HL-60 (cell line): Measurements from ENCODE around the gene PAQR8.

Experiments
- DNase-seq, 2 experiments: peaks; one replicate each; pipeline ENCODE4 v3.0.0-alpha.2; 2010 to 2020; ENCODE audit warnings: low read depth in 1 of 2, low spot score in 1 of 2
- H3K27ac ChIP-seq: fragments of 250-450 bp; sonication (Bioruptor Pico); replicated peaks from 2 replicates; pipeline ENCODE4 v1.5.1; 2020; ENCODE audit warnings: mild to moderate bottlenecking, moderate library complexity
- H3K27me3 ChIP-seq: fragments of 250-450 bp; sonication (Bioruptor Pico); 2 replicates; pipeline ENCODE4 v1.5.1; 2021; ENCODE audit warnings: mild to moderate bottlenecking, moderate library complexity; ENCODE audit not compliant: insufficient read depth, poor library complexity, severe bottlenecking
- H3K4me3 ChIP-seq: replicated peaks from 2 replicates; pipeline ENCODE4 v1.5.1; 2011; ENCODE audit warnings: mild to moderate bottlenecking, control low read depth, low read length; ENCODE audit not compliant: insufficient read depth
- CTCF ChIP-seq: IDR thresholded peaks from one replicate; pipeline ENCODE4 v1.5.1; 2011; ENCODE audit warnings: low read length, control low read depth, inconsistent platforms; ENCODE audit not compliant: insufficient read depth
- GABPA ChIP-seq: IDR thresholded peaks from 2 replicates; pipeline ENCODE4 v1.6.1; 2012; ENCODE audit warnings: low read depth
- POLR2AphosphoS5 ChIP-seq: IDR thresholded peaks from 2 replicates; pipeline ENCODE4 v1.6.1; 2012; ENCODE audit warnings: low read depth
- REST ChIP-seq: IDR thresholded peaks from 2 replicates; pipeline ENCODE4 v1.6.1; 2012; ENCODE audit warnings: low read depth; ENCODE audit not compliant: insufficient replicate concordance
- SPI1 ChIP-seq: IDR thresholded peaks from 2 replicates; pipeline ENCODE4 v1.6.1; 2012; ENCODE audit warnings: low read depth, mild to moderate bottlenecking, borderline replicate concordance

The PAQR8 gene

GRCh38 chr6:52371656-52372191 is 9.8 kb downstream of the PAQR8 start:
- H3K4me3 ChIP-seq: no peak overlapping the region
- no peak for TF ChIP-seq REST
- no peak for TF ChIP-seq POLR2AphosphoS5
- no peak for TF ChIP-seq CTCF
- TF ChIP-seq SPI1: no peak
- no peak for TF ChIP-seq GABPA
- no peak overlapping the region for H3K27ac ChIP-seq
- no peaks in the 10 kb centered on the region for H3K27me3 ChIP-seq
- no peak for DNase-seq

- no peaks in the 10 kb centered on the region for H3K27me3 ChIP-seq
- DNase-seq: no peak
- no peak for TF ChIP-seq GABPA
- no peak for TF ChIP-seq REST
- no peak for TF ChIP-seq POLR2AphosphoS5
- TF ChIP-seq CTCF: no peak
- TF ChIP-seq SPI1: no peak
- no peak overlapping the region for H3K4me3 ChIP-seq
- H3K27ac ChIP-seq: no peak overlapping the region
These were observed 11.3 kb downstream of the PAQR8 start for GRCh38 chr6:52373151-52373690.

GRCh38 chr6:52374247-52374646 is 12.3 kb downstream of the PAQR8 start:
- Histone ChIP-seq H3K4me3 (no peak overlapping the region), H3K27ac (no peak overlapping the region), H3K27me3 (no peaks in the 10 kb centered on the region)
- TF ChIP-seq POLR2AphosphoS5: no peak
- no peak for TF ChIP-seq CTCF
- no peak for TF ChIP-seq REST
- no peak for TF ChIP-seq GABPA
- no peak for TF ChIP-seq SPI1
- DNase-seq: no peak
